ENCODE measurements around the gene PACRG.

Gene PACRG

GRCh38 chr6:163243692-163244589 lies 516.2 kb downstream of the PACRG start:
- no peak for DNase-seq (ENCODE audit: low spot score)
- ChIA-PET POLR2A (ENCODE audit: low non-redundant PET) (no interaction called here), CTCF (interaction anchor here (0.6 to 0.7 kb wide), 2 partner anchors 48 to 878 kb away, joined by 3 read pairs; no protein-coding TSS in a partner anchor)
- TF ChIP-seq CTCF (conservative IDR thresholded peaks at IDR 0.05; ENCODE audit: low read depth): no peak
- H3K27ac ChIP-seq: no peak overlapping the region

- ChIA-PET POLR2A (ENCODE audit: low non-redundant PET) (no interaction called here), CTCF (no interaction called here)
- H3K27ac ChIP-seq: no peak overlapping the region
- no peak for TF ChIP-seq CTCF (conservative IDR thresholded peaks at IDR 0.05; ENCODE audit: low read depth)
- no peak for DNase-seq (ENCODE audit: low spot score)
Observed at GRCh38 chr6:163248051-163248450, 520.3 kb downstream of the PACRG start.

DNA sequence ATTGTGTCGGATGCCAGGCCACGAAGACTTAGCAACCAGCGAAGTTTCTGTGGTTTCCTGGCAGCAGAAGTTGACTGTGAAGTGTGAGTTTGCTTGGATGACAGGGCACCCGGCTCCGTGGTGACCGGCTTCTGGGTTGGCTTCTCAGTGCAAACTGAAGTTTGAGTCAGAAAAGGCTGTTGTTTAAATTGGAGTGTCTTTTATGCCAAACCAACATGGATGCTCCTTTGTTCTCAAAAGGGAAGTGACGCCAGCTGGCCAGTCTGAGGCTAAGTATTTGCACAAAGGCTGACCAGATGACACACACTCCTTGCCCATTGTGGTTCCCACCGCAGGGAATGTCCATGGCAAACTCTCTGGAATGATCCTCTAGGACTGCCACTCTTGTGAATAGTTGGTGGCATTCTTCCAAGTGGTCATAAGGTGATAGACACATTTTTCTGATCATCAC lies 521.9 kb downstream of the PACRG start:
- CTCF ChIA-PET: interaction anchor here (0.6 kb wide), 1 partner anchor 79 kb away, joined by 3 read pairs; no protein-coding TSS in a partner anchor
- POLR2A ChIA-PET (ENCODE audit: low non-redundant PET): no interaction called here
- H3K27ac ChIP-seq: no peak overlapping the region
- no peak for DNase-seq (ENCODE audit: low spot score)
- TF ChIP-seq CTCF (conservative IDR thresholded peaks at IDR 0.05; ENCODE audit: low read depth): no peak

- DNase-seq (ENCODE audit: low spot score): no peak
- TF ChIP-seq CTCF (conservative IDR thresholded peaks at IDR 0.05; ENCODE audit: low read depth): no peak
- POLR2A ChIA-PET (ENCODE audit: low non-redundant PET): no interaction called here
- no peak overlapping the region for H3K27ac ChIP-seq
- CTCF ChIA-PET: interaction anchor here (0.6 kb wide), 1 partner anchor 79 kb away, joined by 3 read pairs; no protein-coding TSS in a partner anchor
Observed at GRCh38 chr6:163250116-163250515, 522.3 kb downstream of the PACRG start.

DNA sequence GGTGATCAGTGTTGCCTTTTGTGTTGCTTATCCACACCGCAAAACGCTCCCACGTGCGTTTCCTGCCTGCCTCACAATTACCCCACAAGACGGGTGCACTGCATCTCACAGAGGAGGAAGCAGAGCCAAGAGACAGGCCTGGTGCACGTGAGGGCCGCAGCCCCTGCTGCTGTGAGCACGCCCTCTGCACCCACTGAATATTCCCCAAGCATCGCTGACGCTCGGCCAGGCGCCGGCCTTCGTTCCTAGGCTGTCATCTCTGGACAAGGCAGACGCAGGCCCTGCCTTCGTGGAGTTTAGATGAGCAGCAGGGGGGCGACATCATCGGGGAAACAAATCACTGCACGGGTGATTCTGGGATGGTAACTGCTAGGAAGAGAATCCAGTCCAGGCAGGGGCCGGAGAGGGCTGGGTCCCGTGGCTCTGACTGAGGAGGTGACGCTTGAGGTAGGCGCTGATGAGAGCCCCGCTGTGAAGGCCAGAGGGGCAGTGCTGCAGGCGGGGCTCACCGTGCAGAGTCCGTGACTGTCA lies 524.4 kb downstream of the PACRG start:
- ChIA-PET POLR2A (ENCODE audit: low non-redundant PET) (no interaction called here), CTCF (no interaction called here)
- H3K27ac ChIP-seq: no peak overlapping the region
- no peak for DNase-seq (ENCODE audit: low spot score)
- no peak for TF ChIP-seq CTCF (conservative IDR thresholded peaks at IDR 0.05; ENCODE audit: low read depth)

DNA sequence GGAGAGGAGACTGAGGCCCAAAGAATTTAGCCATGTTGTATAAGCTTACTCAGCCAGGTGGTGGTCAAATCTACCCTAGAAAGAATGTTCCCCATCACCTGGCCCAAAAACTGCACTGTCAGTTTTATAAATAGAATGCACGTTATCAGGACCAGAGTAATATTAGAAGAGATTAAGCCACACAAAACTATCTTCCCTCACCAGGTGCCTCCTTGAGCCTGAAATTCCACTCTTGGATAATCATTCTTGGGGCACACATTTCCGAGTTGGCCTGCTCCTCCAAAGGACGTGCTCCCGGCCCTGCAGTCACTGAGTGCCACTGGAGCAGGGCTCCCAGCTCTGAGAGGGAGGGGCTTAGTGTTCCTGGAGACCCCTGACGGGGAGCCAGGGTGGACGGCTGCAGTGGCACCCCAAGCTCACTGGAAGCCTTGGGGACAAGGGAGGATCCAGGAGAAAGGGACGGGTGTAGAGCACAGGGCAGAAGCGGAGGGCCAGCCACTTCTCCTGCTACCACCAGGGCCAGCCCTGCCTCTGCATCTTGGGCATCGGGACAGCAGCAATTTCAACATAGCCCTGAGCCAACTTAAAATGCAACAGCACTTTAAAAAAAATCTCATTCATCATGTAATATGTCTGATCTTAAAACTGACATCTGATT lies 525.9 kb downstream of the PACRG start:
- no peak for TF ChIP-seq CTCF (conservative IDR thresholded peaks at IDR 0.05; ENCODE audit: low read depth)
- no peak for DNase-seq (ENCODE audit: low spot score)
- H3K27ac ChIP-seq: no peak overlapping the region
- ChIA-PET POLR2A (ENCODE audit: low non-redundant PET) (no interaction called here), CTCF (no interaction called here)

All from RWPE1 (cell line).